ENCODE data around the gene GALNT9.

DNA sequence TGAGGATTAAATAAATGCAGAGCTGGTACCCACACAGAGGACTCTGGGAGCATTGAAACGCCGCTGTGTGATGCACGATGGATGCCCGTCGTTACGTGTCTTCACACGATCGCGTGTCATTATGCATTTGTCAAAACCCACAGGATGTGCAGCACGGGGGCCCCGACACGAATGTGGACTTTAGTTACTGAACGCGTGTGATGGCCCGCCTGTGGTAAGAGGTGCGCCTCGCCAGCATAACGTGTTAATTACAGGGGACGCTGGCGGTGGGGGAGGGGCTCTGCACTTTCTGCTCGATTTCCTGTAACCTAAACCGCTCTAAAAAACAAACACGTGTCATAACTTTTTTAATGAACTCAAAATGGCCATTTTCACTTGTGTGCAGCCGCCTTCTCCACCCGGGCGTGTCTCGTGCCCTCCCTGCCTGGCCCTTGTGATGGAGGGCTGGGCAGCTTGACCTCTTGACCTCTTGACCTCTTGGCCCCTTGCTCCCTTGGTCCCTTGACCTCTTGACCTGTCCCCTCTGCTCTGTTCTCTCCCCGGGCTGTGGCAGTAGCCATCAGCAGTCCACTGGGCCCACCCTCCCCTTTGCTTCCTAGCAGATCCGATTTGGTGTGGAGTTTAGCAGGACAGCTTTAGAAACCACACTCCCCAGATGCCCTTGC, 33.7 kb upstream of the GALNT9 start:
- TF ChIP-seq CTCF (IDR thresholded peaks at IDR 0.05) (no peak), POLR2A (IDR thresholded peaks at IDR 0.05) (no peak)
